NK-92 (cell line): ENCODE data around the gene DAP.
"Not testable (repeated sequence)": the region's sequence is repeated elsewhere in the genome, so short reads cannot be mapped to it uniquely, and the experiment has no call there.

Source experiments
- DNase-seq: peaks from one replicate; lab custom pipeline; 2025; ENCODE audit not compliant: unreplicated experiment; lab: John Stamatoyannopoulos, UW

The DAP gene

DNA sequence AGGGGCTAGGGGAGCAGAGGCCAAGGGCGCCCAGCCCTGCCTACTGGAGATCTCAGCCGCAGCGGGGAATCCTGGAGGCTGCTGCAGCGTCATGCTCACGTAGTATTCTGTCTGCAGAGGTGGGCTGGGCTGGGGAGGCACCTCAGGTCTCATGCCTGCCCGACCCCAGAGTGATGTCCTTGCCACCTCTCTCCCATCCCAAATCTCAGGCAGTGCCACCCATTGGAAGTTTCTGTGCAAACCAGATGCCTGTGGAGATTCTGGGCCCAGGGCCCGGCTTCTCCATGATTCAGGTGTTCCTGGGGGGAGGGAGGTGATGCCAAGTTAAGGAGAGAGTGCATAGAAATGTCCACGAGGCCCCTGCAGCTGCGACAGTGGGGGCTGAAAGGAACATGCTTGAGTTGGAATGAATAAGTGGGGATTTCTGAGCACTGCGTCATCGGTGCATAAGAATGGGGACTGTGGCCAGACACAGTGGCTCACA is 125.1 kb downstream of the DAP start:
- no peak for DNase-seq

DNA sequence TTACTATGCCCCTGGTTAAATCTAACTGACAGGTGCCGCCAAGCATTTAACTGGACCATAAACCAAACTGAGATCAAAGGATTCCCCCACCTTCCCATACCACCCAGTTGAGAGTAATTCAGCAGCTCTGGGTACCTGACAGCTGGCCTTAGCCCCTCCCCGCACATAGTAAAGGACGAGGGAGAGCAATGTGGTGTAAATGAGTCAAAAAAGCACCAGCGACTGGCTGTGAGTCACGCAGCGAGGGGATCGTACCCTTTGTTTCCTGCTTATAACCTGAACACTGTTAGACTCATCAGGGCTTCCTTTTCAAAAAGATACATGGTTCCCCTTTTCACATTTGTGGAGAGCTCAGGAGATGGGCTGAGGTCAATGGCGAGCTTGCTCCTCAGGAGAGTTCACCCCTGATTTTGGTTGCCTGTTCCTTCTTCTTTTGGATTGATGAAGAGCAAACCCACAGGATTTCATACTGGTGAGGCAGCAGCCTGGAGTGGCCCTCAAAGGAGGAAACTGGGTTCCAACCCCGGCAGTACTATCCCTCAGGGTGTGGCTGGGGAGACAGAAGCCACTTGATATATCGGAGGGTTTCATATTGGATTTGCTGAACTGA is 125.7 kb downstream of the DAP start:
- no peak for DNase-seq

DNA sequence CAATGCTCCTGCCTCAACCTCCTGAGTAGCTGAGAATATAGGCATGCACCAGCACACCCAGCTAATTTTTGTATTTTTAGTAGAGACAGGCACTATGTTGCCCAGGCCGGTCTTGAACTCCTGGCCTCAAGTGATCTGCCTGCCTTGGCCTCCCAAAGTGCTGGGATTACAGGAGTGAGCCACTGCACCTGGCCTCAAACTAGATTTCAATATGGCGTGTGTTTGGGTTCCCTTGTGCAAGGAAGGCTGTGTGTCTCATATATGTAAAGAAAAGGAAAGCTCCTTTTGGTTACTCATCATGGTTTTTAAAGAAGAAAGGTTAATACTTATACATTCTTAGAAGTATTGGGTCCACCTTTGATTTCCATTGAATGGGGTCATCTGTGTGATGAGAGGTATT is 126.5 kb downstream of the DAP start:
- no peak for DNase-seq

DNA sequence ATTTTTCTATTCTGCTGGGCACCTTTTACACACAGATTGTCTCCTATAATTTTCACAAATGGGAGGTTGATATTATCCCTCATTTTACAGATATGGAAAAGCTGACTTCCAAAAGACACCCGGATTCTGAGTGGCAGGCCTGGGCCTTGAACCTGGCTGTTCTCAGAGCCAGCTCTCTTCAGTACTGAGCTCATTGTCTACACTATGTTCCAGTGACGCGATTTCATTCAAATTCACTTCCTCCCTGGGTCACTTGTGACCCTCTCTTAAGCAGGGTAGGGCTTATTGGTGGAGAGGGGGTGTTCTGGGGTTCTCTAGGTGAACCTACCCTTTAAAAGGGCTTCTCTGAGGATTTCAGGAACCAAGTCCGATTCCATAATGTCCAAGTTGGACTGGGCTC is 127.0 kb downstream of the DAP start:
- DNase-seq: no peak

DNA sequence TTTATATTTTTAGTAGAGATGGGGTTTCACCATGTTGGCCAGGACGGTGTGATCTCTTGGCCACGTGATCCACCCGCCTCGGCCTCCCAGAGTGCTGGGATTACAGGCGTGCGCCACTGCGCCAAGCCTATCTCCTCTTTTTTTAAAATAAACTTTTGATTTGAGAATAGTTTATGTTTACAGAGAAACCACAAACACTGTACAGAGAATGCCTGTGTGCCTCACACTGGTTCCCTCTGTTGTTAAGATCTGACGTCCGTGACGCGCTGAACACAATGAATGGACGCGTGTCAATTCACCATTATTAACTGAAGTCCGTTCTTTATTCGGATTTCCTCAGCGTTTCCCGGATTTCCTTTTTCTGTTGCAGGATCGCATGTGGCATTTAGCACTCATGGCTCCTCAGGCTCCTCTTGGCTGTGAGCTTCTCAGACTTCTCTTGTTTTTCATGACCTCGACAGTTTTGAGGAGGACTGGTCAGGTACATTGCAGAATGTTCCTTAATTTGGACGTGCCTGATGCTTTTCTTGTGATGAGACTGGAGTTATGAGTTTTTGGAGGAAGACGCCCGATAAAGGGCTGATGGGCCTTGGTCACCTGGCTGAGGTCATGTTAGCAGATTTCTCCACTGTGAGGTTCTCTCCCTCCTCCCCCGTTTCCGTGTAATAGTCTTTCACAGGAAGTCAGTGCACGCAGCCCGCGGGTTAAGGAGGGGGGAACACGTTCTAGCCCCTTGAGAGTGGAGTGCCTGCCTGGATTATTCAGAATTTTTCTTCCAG is 127.6 kb downstream of the DAP start:
- no peak for DNase-seq

DNA sequence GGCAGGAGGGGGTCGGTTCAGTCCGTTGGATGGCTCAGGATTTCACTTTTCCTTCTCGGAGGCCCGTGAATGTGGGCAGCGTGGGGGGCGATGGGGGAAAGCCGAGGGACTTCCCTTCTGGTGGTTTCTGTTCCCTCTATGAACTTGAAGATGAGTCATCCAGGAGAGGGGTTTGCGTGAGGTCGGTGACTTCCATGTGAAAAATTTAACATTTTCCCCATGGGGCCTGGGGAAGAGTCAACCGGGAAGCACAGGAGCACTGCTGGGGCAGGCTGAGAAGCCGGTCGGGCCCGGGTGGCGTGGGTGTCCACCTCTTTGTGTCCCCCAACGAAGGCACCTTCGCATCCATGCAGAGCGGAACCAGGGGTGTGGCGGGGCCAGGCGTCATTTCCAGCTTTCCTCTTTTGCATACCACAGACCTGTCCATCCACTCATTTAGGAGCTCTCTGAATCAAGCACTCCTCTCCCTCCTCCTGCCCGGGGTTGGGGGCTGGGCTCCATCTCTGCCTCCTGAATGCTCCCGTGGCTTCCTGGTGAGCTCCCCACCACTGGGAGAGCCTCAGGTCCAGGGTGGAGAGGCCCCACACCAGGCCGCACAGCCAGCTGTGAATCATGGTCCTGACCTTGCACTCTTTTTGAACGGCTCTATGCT is 128.8 kb downstream of the DAP start:
- no peak for DNase-seq

DNA sequence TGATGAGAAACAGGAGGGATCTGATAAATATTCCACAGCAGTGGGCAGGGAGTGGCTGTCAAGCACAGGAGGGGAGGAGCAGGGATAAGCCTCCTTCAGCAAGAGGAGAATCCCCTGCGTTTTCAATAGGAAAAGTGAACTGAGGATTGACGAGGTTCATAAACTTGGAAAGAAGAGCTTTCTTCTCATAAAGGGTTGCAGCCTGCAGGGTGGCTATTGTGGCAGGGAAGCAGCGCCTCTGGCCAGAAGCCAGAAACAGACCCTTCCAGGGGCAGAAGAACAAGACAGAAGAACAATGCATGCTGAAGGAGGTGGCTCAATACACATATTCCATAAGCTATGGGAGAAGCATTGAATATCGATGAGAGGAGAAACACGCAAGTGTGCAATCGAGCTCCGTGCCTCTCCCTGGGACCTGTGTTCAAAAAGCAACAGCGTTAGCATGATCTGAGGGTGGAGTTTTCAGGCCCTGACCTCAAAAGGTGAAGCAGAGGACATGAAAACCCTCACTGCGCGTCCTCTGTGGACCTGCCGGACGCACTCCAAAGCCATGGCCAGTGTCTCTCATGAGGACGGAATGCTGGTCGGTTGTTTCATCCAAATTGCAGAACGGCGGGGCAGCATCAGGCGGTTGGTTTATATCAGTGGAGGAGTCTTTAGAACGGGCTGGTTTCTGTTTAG is 129.6 kb downstream of the DAP start:
- DNase-seq: no peak

DNA sequence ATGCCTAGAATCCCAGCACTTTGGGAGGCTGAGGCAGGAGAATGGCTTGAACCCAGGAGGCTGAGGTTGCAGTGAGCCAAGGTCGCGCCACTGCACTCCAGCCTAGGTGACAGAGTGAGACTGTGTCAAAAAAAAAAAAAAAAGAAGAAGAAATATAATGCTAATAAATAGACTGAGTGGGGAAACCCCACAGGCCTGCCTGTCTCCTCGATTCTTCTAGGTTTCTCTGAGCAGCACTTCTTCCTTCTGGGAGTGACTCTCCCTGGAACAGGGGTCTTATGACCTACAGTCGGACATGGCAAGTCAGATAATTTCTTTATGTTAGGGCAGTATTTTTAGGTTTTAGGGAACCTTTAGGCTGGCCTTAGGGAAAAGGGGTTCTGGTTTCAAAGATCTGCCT is 130.3 kb downstream of the DAP start:
- DNase-seq: not testable (repeated sequence)

DNA sequence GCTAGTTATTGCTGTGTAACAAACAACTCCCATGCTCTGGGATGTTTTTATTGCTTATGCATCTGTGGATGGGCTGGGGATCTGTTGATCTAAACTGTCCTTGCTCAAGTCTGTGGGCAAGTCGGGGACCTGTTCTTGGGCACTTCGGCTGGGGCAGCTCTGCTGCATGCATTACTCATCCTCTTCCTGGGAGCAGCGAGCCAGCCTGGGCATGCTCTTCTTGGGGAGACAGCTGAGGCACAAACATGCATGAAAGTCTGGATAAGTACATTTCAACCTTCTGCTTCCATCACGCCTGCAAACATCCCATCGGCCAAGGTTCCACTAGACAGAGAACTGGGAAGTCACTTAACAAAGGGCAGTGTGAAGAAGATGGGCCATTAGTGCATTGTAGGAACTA is 130.9 kb downstream of the DAP start:
- no peak for DNase-seq

DNA sequence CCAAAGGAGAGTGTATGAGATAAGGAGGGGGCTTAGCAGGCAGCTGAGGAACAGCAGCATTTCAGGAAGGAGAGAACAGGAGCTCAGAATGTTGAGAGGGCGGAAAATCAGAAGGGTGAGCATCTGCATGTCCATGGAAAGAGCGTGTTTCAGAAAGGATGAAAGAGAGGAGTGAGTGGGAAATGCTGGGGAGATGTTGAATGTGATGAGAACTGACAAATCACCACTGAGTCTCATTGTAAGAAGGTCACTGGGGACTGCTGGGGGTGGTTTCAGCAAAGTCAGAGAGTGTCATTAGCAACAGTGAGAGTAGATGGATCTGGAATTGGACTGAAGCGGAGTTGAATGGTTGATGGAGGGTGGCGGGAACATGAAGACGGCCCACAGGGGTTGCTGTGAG is 131.4 kb downstream of the DAP start:
- no peak for DNase-seq
